PC-9 (cell line): ENCODE data around the gene MARCHF6. TPM values are rescaled to one million over a fixed set of nuclear protein-coding genes. Genes with fewer than 3 reads are reported as not detected.

Experiments
- BruUV-seq: library from RNA; stranded (reverse); fragments of 400-500 nt; replicated peaks from 2 replicates; lab custom pipeline; 2021; lab: Mats Ljungman, UMichigan
- CTCF ChIA-PET: fragments of 300-600 bp; sonication (Branson Sonifier 250); formaldehyde crosslinking; loops from one replicate; lab custom pipeline; 2022; ENCODE audit warnings: antibody characterized with exemption; lab: Charles Lee
- POLR2A ChIA-PET: fragments of 300-600 bp; sonication (Branson Sonifier 250); formaldehyde crosslinking; loops from one replicate; lab custom pipeline; 2022; ENCODE audit warnings: antibody characterized with exemption; ENCODE audit not compliant: unreplicated experiment; lab: Charles Lee
- DNase-seq, 2 experiments: peaks; one replicate each; pipeline versions ENCODE4 v3.0.0 to v3.0.0-alpha.2; 2015 to 2022; ENCODE audit warnings: mixed read lengths in 1 of 2
- H2AFZ ChIP-seq: fragments of 200-600 bp; sonication (generic); 2 replicates; pipeline ENCODE4 v1.8.1; 2017; ENCODE audit warnings: antibody characterized with exemption
- H3F3A ChIP-seq: fragments of 200-600 bp; sonication (generic); 2 replicates; pipeline ENCODE4 v1.8.1; 2017; ENCODE audit warnings: antibody characterized with exemption, mild to moderate bottlenecking, low read depth; ENCODE audit not compliant: insufficient read depth
- H3K27ac ChIP-seq: fragments of 200-600 bp; sonication (generic); 2 replicates; pipeline ENCODE4 v1.6.1; 2016; ENCODE audit warnings: mixed run types
- H3K27me3 ChIP-seq: fragments of 200-600 bp; sonication (generic); 2 replicates; pipeline ENCODE4 v1.6.1; 2016; ENCODE audit warnings: low read depth, mixed run types; ENCODE audit not compliant: insufficient read depth
- H3K36me3 ChIP-seq: fragments of 200-600 bp; sonication (generic); 2 replicates; pipeline ENCODE4 v1.6.1; 2016; ENCODE audit warnings: low read depth, mixed run types
- H3K4me1 ChIP-seq: fragments of 200-600 bp; sonication (generic); replicated peaks from 2 replicates; pipeline ENCODE4 v1.6.1; 2016; ENCODE audit warnings: mixed run types; ENCODE audit not compliant: insufficient read depth
- H3K4me2 ChIP-seq: fragments of 200-600 bp; sonication (generic); 2 replicates; pipeline ENCODE4 v1.6.1; 2017; ENCODE audit warnings: mixed run types
- H3K4me3 ChIP-seq: fragments of 200-600 bp; sonication (generic); 2 replicates; pipeline ENCODE4 v1.6.1; 2016; ENCODE audit warnings: mixed run types
- H3K79me2 ChIP-seq: fragments of 200-600 bp; sonication (generic); 2 replicates; pipeline ENCODE4 v1.6.1; 2017; ENCODE audit warnings: low read depth, mixed run types
- H3K9me2 ChIP-seq: fragments of 200-600 bp; sonication (generic); 2 replicates; pipeline ENCODE4 v1.8.1; 2017; ENCODE audit warnings: mild to moderate bottlenecking; ENCODE audit not compliant: insufficient read depth
- H3K9me3 ChIP-seq: fragments of 200-600 bp; sonication (generic); 2 replicates; pipeline ENCODE4 v1.8.1; 2016; ENCODE audit warnings: low read depth; ENCODE audit not compliant: insufficient read depth
- H4K20me1 ChIP-seq: fragments of 200-600 bp; sonication (generic); 2 replicates; pipeline ENCODE4 v1.8.1; 2017; ENCODE audit not compliant: insufficient read depth
- EZH2 ChIP-seq: fragments of 200-600 bp; sonication (generic); IDR thresholded peaks from 2 replicates; pipeline ENCODE4 v1.8.0; 2017; ENCODE audit warnings: antibody characterized with exemption, low read depth
- intact Hi-C: fragments of 100-400 bp; cut with micrococcal nuclease; formaldehyde crosslinking; loops from one replicate; pipeline ENCODE4 v1.10.0; 2022; ENCODE audit not compliant: unreplicated experiment
- total RNA-seq: library from RNA; stranded (reverse); gene quantifications from 2 replicates; pipeline ENCODE4 v1.2.3, GENCODE V29; 2021
- TF ChIP-seq, protein P1 (sequence below): fragments of 200-600 bp; sonication (generic); conservative IDR thresholded peaks from 2 replicates; pipeline ENCODE4 v1.6.1; 2017; ENCODE audit warnings: mixed run types, antibody characterized with exemption, mild to moderate bottlenecking, moderate library complexity

MARCHF6 gene
- total RNA-seq, 1 experiment from 2014 or later: 364 TPM

DNA sequence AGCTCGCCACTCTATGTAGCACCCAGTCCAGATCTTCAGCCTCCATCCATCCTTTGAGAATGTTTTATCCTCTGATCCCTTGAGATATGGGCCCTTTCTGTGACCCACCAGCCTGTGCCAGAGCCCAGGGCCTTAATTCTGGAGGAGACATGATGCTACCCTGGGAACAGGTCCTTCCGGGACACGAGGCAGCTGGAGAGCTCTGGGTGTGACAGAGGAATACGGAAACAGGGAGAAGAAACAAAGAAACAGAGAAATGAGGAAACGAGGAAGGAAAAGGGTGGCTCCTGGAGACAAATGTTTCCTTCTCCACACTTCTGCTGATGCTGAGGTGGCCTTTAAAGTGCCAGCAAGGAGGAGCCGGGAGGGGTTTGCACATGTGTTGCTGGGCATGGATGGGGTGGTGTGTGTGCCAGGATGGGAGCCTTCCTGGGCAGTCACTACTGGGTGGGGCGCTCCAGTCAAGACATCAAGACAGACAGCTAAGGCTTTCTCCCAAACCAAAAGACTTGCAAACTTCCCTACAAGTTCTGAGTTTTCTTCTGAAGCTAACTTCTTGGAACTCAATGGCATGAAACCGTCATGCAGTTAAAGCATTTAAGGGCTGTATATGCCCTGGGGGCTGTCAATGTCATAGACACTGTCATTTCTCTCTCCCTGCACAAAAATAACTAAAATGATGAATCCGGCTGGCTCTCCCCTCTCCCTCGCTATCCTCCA lies 22.8 kb upstream of the MARCHF6 start:
- peaks cover 11% of the 10 kb centered on the region; the same call in 1 of the 2 replicates for H3K27me3 ChIP-seq
- no peak overlapping the region for H3K27ac ChIP-seq
- no peak overlapping the region for H3K4me3 ChIP-seq
- POLR2A ChIA-PET: no interaction called here
- no peak overlapping the region for H3K4me2 ChIP-seq
- H3K79me2 ChIP-seq: no peaks in the 10 kb centered on the region
- no peaks in the 10 kb centered on the region for H4K20me1 ChIP-seq
- no peak overlapping the region for H2AFZ ChIP-seq
- no peaks in the 10 kb centered on the region for H3K9me2 ChIP-seq
- no peak for DNase-seq
- H3K36me3 ChIP-seq: no peaks in the 10 kb centered on the region
- peaks cover 5% of the 10 kb centered on the region; the same call in 1 of the 2 replicates for H3K4me1 ChIP-seq
- TF ChIP-seq, protein P1, sequence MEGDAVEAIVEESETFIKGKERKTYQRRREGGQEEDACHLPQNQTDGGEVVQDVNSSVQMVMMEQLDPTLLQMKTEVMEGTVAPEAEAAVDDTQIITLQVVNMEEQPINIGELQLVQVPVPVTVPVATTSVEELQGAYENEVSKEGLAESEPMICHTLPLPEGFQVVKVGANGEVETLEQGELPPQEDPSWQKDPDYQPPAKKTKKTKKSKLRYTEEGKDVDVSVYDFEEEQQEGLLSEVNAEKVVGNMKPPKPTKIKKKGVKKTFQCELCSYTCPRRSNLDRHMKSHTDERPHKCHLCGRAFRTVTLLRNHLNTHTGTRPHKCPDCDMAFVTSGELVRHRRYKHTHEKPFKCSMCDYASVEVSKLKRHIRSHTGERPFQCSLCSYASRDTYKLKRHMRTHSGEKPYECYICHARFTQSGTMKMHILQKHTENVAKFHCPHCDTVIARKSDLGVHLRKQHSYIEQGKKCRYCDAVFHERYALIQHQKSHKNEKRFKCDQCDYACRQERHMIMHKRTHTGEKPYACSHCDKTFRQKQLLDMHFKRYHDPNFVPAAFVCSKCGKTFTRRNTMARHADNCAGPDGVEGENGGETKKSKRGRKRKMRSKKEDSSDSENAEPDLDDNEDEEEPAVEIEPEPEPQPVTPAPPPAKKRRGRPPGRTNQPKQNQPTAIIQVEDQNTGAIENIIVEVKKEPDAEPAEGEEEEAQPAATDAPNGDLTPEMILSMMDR: no peak
- no peak for TF ChIP-seq EZH2
- no peaks in the 10 kb centered on the region for H3K9me3 ChIP-seq
- H3F3A ChIP-seq: no peaks in the 10 kb centered on the region
- BruUV-seq: no TSS peak
- CTCF ChIA-PET: interaction anchor here (0.6 kb wide), 1 partner anchor 13 kb away, joined by 3 read pairs; no protein-coding TSS in a partner anchor
- intact Hi-C loops: no loop called here

- Histone ChIP-seq H3K4me3 (no peak overlapping the region), H3K27me3 (peaks cover 11% of the 10 kb centered on the region; the same call in 1 of the 2 replicates), H3K9me3 (no peaks in the 10 kb centered on the region), H3K36me3 (no peaks in the 10 kb centered on the region), H2AFZ (no peak overlapping the region), H3K79me2 (no peaks in the 10 kb centered on the region), H4K20me1 (no peaks in the 10 kb centered on the region), H3K4me1 (peaks cover 5% of the 10 kb centered on the region; the same call in 1 of the 2 replicates), H3F3A (no peaks in the 10 kb centered on the region), H3K9me2 (no peaks in the 10 kb centered on the region), H3K4me2 (no peak overlapping the region), H3K27ac (no peak overlapping the region)
- ChIA-PET POLR2A (no interaction called here), CTCF (interaction anchor here (0.6 kb wide), 1 partner anchor 13 kb away, joined by 3 read pairs; no protein-coding TSS in a partner anchor)
- BruUV-seq: no TSS peak
- no peak for DNase-seq
- intact Hi-C loops: no loop called here
- TF ChIP-seq, protein P1: no peak
- no peak for TF ChIP-seq EZH2
Measured at GRCh38 chr5:10331341-10331796, 22.1 kb upstream of the MARCHF6 start.

DNA sequence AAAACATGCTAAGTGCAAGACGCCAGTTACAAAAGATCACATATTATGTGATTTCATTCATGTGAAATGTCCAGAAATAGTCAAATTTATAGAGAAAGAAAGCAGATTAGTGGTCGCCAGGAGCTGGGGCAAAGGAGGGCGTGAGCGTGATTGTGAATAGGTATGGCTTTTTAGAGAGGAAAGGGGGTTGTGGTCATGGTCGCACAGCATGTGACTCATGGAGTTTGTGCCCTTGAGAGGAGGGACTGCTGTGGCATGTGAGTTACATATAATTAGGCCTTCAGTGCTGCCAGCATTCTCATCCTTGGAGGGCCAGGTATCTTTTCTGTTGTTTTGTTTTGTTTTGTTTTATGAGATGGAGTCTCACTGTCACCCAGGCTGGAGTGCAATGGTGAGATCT lies 21.2 kb upstream of the MARCHF6 start:
- H3K4me3 ChIP-seq: no peak overlapping the region
- no peaks in the 10 kb centered on the region for H3K9me2 ChIP-seq
- H3F3A ChIP-seq: no peaks in the 10 kb centered on the region
- peaks cover 5% of the 10 kb centered on the region; the same call in 1 of the 2 replicates for H3K4me1 ChIP-seq
- BruUV-seq: no TSS peak
- H3K79me2 ChIP-seq: no peaks in the 10 kb centered on the region
- DNase-seq: no peak
- no peak overlapping the region for H3K4me2 ChIP-seq
- no peak overlapping the region for H3K27ac ChIP-seq
- CTCF ChIA-PET: interaction anchor here (0.6 to 0.7 kb wide), 2 partner anchors 36 to 119 kb away, joined by 3 to 4 read pairs; no protein-coding TSS in a partner anchor
- H2AFZ ChIP-seq: no peak overlapping the region
- no peak for TF ChIP-seq EZH2
- intact Hi-C loops: loop anchor here (2.0 kb wide), 2 partner anchors 22 to 44 kb away; no protein-coding TSS in a partner anchor
- POLR2A ChIA-PET: no interaction called here
- H4K20me1 ChIP-seq: no peaks in the 10 kb centered on the region
- no peaks in the 10 kb centered on the region for H3K36me3 ChIP-seq
- H3K27me3 ChIP-seq: peaks cover 11% of the 10 kb centered on the region; the same call in 1 of the 2 replicates
- no peaks in the 10 kb centered on the region for H3K9me3 ChIP-seq
